IMR-90 (cell line): ENCODE results near the gene GALNT12. TPM values are rescaled to one million over a fixed set of nuclear protein-coding genes. Genes with fewer than 3 reads are reported as not detected.

Source experiments
- ATAC-seq: fragments of 200-7000 bp; cut with Tn5 transposase; 2 replicates; pipeline ENCODE4 v1.9.1; 2020; ENCODE audit warnings: low read depth, mild to moderate bottlenecking, moderate library complexity
- BruUV-seq: library from RNA; stranded (reverse); fragments of 400-500 nt; replicated peaks from 2 replicates; lab custom pipeline; 2021; lab: Mats Ljungman, UMichigan
- CTCF ChIA-PET: fragments of 300-600 bp; formaldehyde crosslinking; extraction: SDS; loops from one replicate; lab custom pipeline; 2021; ENCODE audit warnings: antibody characterized with exemption; lab: Yijun Ruan, JAX
- POLR2A ChIA-PET: fragments of 300-600 bp; sonication (Branson Sonifier 250); formaldehyde crosslinking; loops from one replicate; lab custom pipeline; 2022; ENCODE audit warnings: antibody characterized with exemption; ENCODE audit not compliant: unreplicated experiment; lab: Charles Lee
- DNase-seq: peaks from one replicate; pipeline ENCODE4 v3.0.0; 2013
- H2AFZ ChIP-seq: replicated peaks from 2 replicates; pipeline ENCODE3; 2013; ENCODE audit warnings: low read length, mild to moderate bottlenecking; ENCODE audit not compliant: poor library complexity
- H2AK5ac ChIP-seq: 2 replicates; pipeline ENCODE4 v1.6.1; 2013; ENCODE audit warnings: low read depth, low read length, inconsistent platforms
- H2AK9ac ChIP-seq: replicated peaks from 2 replicates; pipeline ENCODE3; 2013; ENCODE audit warnings: mild to moderate bottlenecking, low read depth, low read length, moderate library complexity; ENCODE audit not compliant: poor library complexity
- H2BK120ac ChIP-seq: 2 replicates; pipeline ENCODE4 v1.6.1; 2013; ENCODE audit warnings: low read depth, low read length, inconsistent platforms
- H2BK15ac ChIP-seq: 3 replicates; pipeline ENCODE4 v1.6.1; 2013; ENCODE audit warnings: low read depth, low read length, inconsistent platforms
- H2BK20ac ChIP-seq: 2 replicates; pipeline ENCODE4 v1.6.1; 2013; ENCODE audit warnings: low read depth, mild to moderate bottlenecking, inconsistent platforms, low read length, moderate library complexity
- H2BK5ac ChIP-seq: 2 replicates; pipeline ENCODE4 v1.6.1; 2013; ENCODE audit warnings: mild to moderate bottlenecking, low read depth, low read length, inconsistent platforms; ENCODE audit not compliant: poor library complexity, severe bottlenecking
- H3K14ac ChIP-seq: replicated peaks from 2 replicates; pipeline ENCODE4 v1.6.1; 2013; ENCODE audit warnings: low read depth, low read length, inconsistent platforms
- H3K18ac ChIP-seq: 2 replicates; pipeline ENCODE4 v1.6.1; 2013; ENCODE audit warnings: low read depth, low read length, control low read depth
- H3K23ac ChIP-seq: 2 replicates; pipeline ENCODE4 v1.6.1; 2013; ENCODE audit warnings: low read depth, low read length, inconsistent platforms
- H3K27ac ChIP-seq: 2 replicates; pipeline ENCODE4 v1.5.1; 2013; ENCODE audit warnings: mild to moderate bottlenecking, control low read depth, low read length; ENCODE audit not compliant: insufficient read depth
- H3K27me3 ChIP-seq: 2 replicates; pipeline ENCODE4 v1.6.1; 2013; ENCODE audit warnings: low read length; ENCODE audit not compliant: control insufficient read depth, insufficient read depth
- H3K36me3 ChIP-seq: 2 replicates; pipeline ENCODE4 v1.6.1; 2013; ENCODE audit warnings: low read length, mixed read lengths; ENCODE audit not compliant: control insufficient read depth, insufficient read depth
- H3K4ac ChIP-seq: 2 replicates; pipeline ENCODE4 v1.6.1; 2013; ENCODE audit warnings: low read depth, low read length, inconsistent platforms
- H3K4me1 ChIP-seq: 2 replicates; pipeline ENCODE4 v1.6.1; 2013; ENCODE audit warnings: low read length, mixed read lengths; ENCODE audit not compliant: control insufficient read depth, insufficient read depth
- H3K4me2 ChIP-seq: 2 replicates; pipeline ENCODE4 v1.6.1; 2013; ENCODE audit warnings: low read depth, mild to moderate bottlenecking, control low read depth, low read length, moderate library complexity
- H3K4me3 ChIP-seq: 2 replicates; pipeline ENCODE4 v1.5.1; 2013; ENCODE audit warnings: low read depth, mild to moderate bottlenecking, control low read depth, low read length, moderate library complexity; ENCODE audit not compliant: insufficient read depth
- H3K56ac ChIP-seq: 2 replicates; pipeline ENCODE4 v1.6.1; 2013; ENCODE audit warnings: low read length, inconsistent platforms; ENCODE audit not compliant: insufficient read depth; ENCODE audit errors: extremely low read depth
- H3K79me1 ChIP-seq, 2 experiments: 2 replicates each; pipeline ENCODE4 v1.6.1; 2013; ENCODE audit warnings: low read length in 2 of 2, inconsistent platforms in 1 of 2, low read depth in 1 of 2
- H3K9ac ChIP-seq: 2 replicates; pipeline ENCODE4 v1.6.1; 2013; ENCODE audit warnings: low read depth, low read length, control low read depth
- H3K9me1 ChIP-seq: 2 replicates; pipeline ENCODE4 v1.6.1; 2013; ENCODE audit warnings: low read length, inconsistent platforms; ENCODE audit not compliant: insufficient read depth
- H3K9me3 ChIP-seq: 2 replicates; pipeline ENCODE4 v1.6.1; 2013; ENCODE audit warnings: low read length; ENCODE audit not compliant: control insufficient read depth, insufficient read depth
- H4K20me1 ChIP-seq: 2 replicates; pipeline ENCODE4 v1.6.1; 2013; ENCODE audit warnings: low read length, inconsistent platforms; ENCODE audit not compliant: insufficient read depth
- H4K5ac ChIP-seq: 2 replicates; pipeline ENCODE4 v1.6.1; 2013; ENCODE audit warnings: mild to moderate bottlenecking, low read depth, low read length, control low read depth
- H4K8ac ChIP-seq, 2 experiments: 2 replicates each; pipeline ENCODE4 v1.6.1; 2013; ENCODE audit warnings: low read depth in 2 of 2, low read length in 2 of 2, control low read depth in 1 of 2, inconsistent platforms in 1 of 2
- H4K91ac ChIP-seq: 2 replicates; pipeline ENCODE4 v1.6.1; 2013; ENCODE audit warnings: low read depth, low read length, inconsistent platforms; ENCODE audit not compliant: insufficient read depth
- BHLHE40 ChIP-seq: fragments of 150-350 bp; IDR thresholded peaks from 2 replicates; pipeline ENCODE4 v1.6.1; 2016; ENCODE audit warnings: mild to moderate bottlenecking, low read depth, low read length
- ELK1 ChIP-seq: fragments of 150-350 bp; IDR thresholded peaks from 2 replicates; pipeline ENCODE4 v1.6.1; 2016; ENCODE audit warnings: low read depth, mild to moderate bottlenecking, low read length, moderate library complexity, borderline replicate concordance
- FOS ChIP-seq: fragments of 150-350 bp; IDR thresholded peaks from 2 replicates; pipeline ENCODE4 v1.6.1; 2016; ENCODE audit warnings: low read depth, low read length
- MAFK ChIP-seq: IDR thresholded peaks from 2 replicates; pipeline ENCODE4 v1.6.1; 2012; ENCODE audit warnings: low read depth, low read length, improper control_type of control experiment
- MXI1 ChIP-seq: IDR thresholded peaks from 2 replicates; pipeline ENCODE4 v1.6.1; 2012; ENCODE audit warnings: low read depth, mild to moderate bottlenecking, low read length, moderate library complexity, borderline replicate concordance
- RCOR1 ChIP-seq: IDR thresholded peaks from 2 replicates; pipeline ENCODE4 v1.6.1; 2012; ENCODE audit warnings: mild to moderate bottlenecking, low read length, improper control_type of control experiment; ENCODE audit not compliant: insufficient replicate concordance
- SMC3 ChIP-seq: fragments of 150-350 bp; IDR thresholded peaks from 2 replicates; pipeline ENCODE4 v1.6.1; 2016; ENCODE audit warnings: low read depth, mild to moderate bottlenecking, antibody characterized with exemption, low read length, moderate library complexity
- WGBS, 2 experiments: methylation state at CpG; one replicate each; pipeline versions ENCODE4 v1.1.5 to v1.1.7; 2013; ENCODE audit warnings: missing lambda C conversion rate in 2 of 2; ENCODE audit not compliant: insufficient read length in 1 of 2; ENCODE audit errors: extremely low coverage in 2 of 2; 5-methylcytosine and 5-hydroxymethylcytosine counted together
- dilution Hi-C: fragments of 300-500 bp; cut with HindIII; formaldehyde crosslinking; loops from one replicate; pipeline ENCODE4 v1.14.3; 2018; ENCODE audit warnings: low sequenced_read_pairs; ENCODE audit not compliant: unreplicated experiment
- in situ Hi-C: fragments of 300-500 bp; cut with MboI; formaldehyde crosslinking; loops from 3 replicates; pipeline ENCODE4 v1.14.3; 2019; ENCODE audit warnings: low sequenced_read_pairs, inconsistent platforms, mixed read lengths
- intact Hi-C: fragments of 100-400 bp; cut with micrococcal nuclease; formaldehyde crosslinking; loops from 2 replicates; pipeline ENCODE4 v1.10.0; 2022
- polyA plus RNA-seq, 3 experiments: library from polyadenylated mRNA; depleted of rRNA; stranded (reverse); fragments of >200 nt; gene quantifications; 2 replicates each; pipeline ENCODE4 v1.2.3, GENCODE V29; 2012; ENCODE audit warnings: low replicate concordance in 1 of 3
- total RNA-seq: library from RNA; depleted of rRNA; stranded (reverse); fragments of >200 nt; gene quantifications from 2 replicates; pipeline ENCODE4 v1.2.3, GENCODE V29; 2012

GALNT12 gene
- total and polyA plus RNA-seq, 2 of the 4 experiments (the other 2 are of a cell fraction) = 2.3 to 2.5 TPM

- H3K56ac ChIP-seq = no peak overlapping the region
- DNase-seq (no peak), ATAC-seq (no peak)
- no peak overlapping the region for H3K4me3 ChIP-seq
- H3K14ac ChIP-seq = no peak overlapping the region
- no peaks in the 10 kb centered on the region for H3K27me3 ChIP-seq
- no peak overlapping the region for H2AK9ac ChIP-seq
- no peak overlapping the region for H3K4ac ChIP-seq
- H3K27ac ChIP-seq = no peak overlapping the region
- no peak overlapping the region for H2AFZ ChIP-seq
- H3K4me1 ChIP-seq = no peaks in the 10 kb centered on the region
- CTCF ChIA-PET = no interaction called here
- TF ChIP-seq SMC3 (no peak), ELK1 (no peak), MAFK (no peak), MXI1 (no peak), BHLHE40 (no peak), RCOR1 (no peak), FOS (no peak)
- H3K18ac ChIP-seq = no peak overlapping the region
- no TSS peak for BruUV-seq
- POLR2A ChIA-PET = no interaction called here
- H4K5ac ChIP-seq = no peak overlapping the region
- H3K4me2 ChIP-seq = no peak overlapping the region
- peaks cover 5 to 6% of the 10 kb centered on the region in 2 experiments; a peak in 2 of 4 replicates for H3K79me1 ChIP-seq
- no peaks in the 10 kb centered on the region; the same call in 1 of the 2 replicates for H4K20me1 ChIP-seq
- H4K91ac ChIP-seq = no peak overlapping the region
- WGBS, 2 experiments = 100% methylated on average over 2 of the region's 11 CpGs; no CpG with 5 or more reads in 1 of the 2 experiments
- dilution Hi-C loops = no loop called here
- H2BK120ac ChIP-seq = no peak overlapping the region
- H2BK20ac ChIP-seq = no peak overlapping the region
- no peak overlapping the region for H2BK15ac ChIP-seq
- no peak overlapping the region for H3K23ac ChIP-seq
- intact Hi-C loops = no loop called here
- peaks cover 23% of the 10 kb centered on the region for H3K36me3 ChIP-seq
- no peak overlapping the region for H4K8ac ChIP-seq
- H3K9me1 ChIP-seq = no peaks in the 10 kb centered on the region
- H2BK5ac ChIP-seq = no peak overlapping the region
- H3K9me3 ChIP-seq = no peaks in the 10 kb centered on the region
- no peak overlapping the region for H3K9ac ChIP-seq
- no peak overlapping the region for H2AK5ac ChIP-seq
- in situ Hi-C loops = no loop called here
These were observed 27.3 kb upstream of the GALNT12 start for GRCh38 chr9:98780059-98780749.
